Endothelial cell of umbilical vein (primary cell): ENCODE results near the gene ARHGAP21.

Source experiments
- EZH2 ChIP-seq: IDR thresholded peaks from 2 replicates; pipeline ENCODE4 v1.6.1; 2012; ENCODE audit warnings: borderline replicate concordance, low read depth, mild to moderate bottlenecking, moderate library complexity, low read length, inconsistent platforms; ENCODE audit not compliant: severe bottlenecking
- MYC ChIP-seq: IDR thresholded peaks from one replicate; pipeline ENCODE4 v1.6.1; 2011; ENCODE audit warnings: mild to moderate bottlenecking, low read depth, low read length
- POLR2A ChIP-seq: IDR thresholded peaks from 2 replicates; pipeline ENCODE4 v1.6.1; 2012; ENCODE audit warnings: low read depth, mild to moderate bottlenecking, control low read depth, low read length
- POLR2AphosphoS5 ChIP-seq: IDR thresholded peaks from 2 replicates; pipeline ENCODE4 v1.6.1; 2012; ENCODE audit warnings: low read depth, mild to moderate bottlenecking, control low read depth, low read length, moderate library complexity; ENCODE audit not compliant: insufficient read depth

GRCh38 chr10:24553051-24553612 lies 170.6 kb downstream of the ARHGAP21 start:
- TF ChIP-seq EZH2, result no peak
- TF ChIP-seq MYC, result no peak
- TF ChIP-seq POLR2AphosphoS5, result no peak
- TF ChIP-seq POLR2A, result no peak
